CD4-positive, alpha-beta T cell treated with Interleukin-17A for 4 hours (primary cell): Measurements from ENCODE around the gene BEST1.

Experiments
- DNase-seq: peaks from one replicate; pipeline ENCODE4 v3.0.0-alpha.2; 2020; ENCODE audit warnings: mixed read lengths

BEST1 gene

DNA sequence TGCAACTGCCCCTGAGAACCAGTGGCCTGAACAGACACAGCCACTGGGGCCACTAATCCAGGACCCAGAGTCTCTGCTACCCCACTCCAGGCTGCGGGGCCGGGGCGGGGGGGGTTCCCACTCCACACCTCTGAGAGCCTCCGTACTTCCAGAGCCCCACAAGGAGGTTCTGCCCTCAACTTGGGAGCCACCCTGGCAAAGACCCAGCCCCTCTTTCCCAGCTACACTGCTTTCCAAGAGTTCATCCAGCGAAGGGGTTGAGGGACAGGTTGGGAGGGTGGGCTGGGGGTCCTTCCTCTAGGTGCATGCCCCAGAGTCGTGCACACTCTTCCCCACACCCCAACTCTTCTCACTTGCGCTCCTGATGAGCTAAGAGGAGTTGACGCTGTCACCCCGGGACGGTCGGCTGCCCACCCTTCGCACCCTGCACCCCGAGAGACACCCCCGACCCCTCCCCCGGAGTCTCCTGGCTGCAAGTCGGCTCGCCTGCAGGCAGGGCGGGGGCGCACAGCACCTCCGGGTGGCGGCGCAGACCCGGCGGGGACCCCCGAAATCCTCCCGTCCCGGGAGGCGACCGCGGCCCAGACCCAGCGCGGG, 33.3 kb upstream of the BEST1 start:
- DNase-seq: no peak

- no peak for DNase-seq
These were observed 32.6 kb upstream of the BEST1 start, which contains the start of gene RAB3IL1 for GRCh38 chr11:61917334-61918109. RAB3IL1 (minus strand) TSS chr11:61917566; CDS start chr11:61917367, 199 bp downstream.

DNA sequence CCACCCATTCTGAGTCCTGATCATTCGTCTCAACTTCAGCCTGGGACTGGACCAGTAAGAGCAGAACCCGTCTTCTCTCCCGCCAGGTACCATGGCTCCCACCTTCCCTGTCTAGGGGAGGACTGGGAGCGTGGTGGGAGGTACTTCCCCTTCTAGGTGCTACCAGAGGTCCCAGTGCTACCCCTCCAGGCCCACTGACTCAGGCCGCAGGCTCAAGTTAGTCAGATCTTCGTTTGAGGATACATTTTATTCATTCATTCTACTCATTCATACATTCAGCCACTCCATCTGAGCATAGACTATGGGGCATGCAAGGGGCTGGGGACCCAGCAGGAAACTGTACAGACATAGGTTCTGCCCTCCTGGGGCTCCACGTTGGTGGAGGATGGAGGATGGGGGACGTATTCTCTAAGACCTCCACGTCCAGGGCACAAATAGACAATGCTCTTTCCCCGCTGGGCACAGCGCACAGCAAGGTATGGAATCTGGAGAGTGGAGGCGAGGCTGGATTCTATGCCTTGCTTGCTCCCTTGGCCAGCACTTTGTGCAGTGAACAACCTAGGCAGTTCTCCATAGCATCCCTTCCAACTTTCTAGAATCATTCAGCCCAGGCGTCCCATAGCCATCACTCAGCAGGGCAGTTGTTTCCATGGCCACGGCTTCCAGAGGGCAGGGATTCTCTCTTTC, 31.8 kb upstream of the BEST1 start:
- no peak for DNase-seq

DNA sequence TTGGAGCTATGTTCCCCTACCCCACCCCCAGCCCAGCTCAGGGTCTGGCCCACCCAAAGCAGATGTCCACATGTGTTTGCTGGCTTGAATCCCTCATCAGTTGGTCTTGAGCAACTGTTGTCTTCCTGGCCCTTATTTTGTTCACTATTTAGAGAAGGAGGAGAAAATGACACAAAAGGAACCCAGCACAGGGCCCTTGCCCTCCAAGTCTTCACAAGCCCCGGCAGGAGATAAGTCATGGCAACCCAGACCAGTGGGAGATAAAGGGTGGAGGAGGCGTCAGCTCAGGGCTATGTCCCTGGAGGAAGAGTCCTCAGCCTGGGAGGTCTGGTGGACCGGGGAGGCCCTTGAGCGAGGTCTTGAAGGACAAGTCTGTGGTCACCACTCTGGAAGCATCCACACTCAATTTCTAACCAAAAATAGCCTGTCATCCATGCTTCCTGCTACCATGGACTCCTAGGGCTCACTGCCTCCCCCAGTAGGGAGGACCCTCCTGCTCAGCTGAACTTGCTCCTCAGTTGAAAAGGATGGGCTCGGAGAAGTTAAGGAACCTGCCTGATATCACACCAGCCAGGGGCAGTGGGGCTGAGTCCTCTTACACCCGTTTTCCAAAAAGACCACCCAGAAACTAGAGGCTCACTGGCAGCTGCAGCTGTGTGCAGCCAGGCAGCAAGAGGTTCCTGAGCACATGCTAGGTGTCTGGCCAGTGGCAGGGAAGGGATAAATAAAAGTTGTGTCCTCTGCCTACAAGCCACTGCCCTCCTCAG, 31.0 kb upstream of the BEST1 start:
- no peak for DNase-seq

DNA sequence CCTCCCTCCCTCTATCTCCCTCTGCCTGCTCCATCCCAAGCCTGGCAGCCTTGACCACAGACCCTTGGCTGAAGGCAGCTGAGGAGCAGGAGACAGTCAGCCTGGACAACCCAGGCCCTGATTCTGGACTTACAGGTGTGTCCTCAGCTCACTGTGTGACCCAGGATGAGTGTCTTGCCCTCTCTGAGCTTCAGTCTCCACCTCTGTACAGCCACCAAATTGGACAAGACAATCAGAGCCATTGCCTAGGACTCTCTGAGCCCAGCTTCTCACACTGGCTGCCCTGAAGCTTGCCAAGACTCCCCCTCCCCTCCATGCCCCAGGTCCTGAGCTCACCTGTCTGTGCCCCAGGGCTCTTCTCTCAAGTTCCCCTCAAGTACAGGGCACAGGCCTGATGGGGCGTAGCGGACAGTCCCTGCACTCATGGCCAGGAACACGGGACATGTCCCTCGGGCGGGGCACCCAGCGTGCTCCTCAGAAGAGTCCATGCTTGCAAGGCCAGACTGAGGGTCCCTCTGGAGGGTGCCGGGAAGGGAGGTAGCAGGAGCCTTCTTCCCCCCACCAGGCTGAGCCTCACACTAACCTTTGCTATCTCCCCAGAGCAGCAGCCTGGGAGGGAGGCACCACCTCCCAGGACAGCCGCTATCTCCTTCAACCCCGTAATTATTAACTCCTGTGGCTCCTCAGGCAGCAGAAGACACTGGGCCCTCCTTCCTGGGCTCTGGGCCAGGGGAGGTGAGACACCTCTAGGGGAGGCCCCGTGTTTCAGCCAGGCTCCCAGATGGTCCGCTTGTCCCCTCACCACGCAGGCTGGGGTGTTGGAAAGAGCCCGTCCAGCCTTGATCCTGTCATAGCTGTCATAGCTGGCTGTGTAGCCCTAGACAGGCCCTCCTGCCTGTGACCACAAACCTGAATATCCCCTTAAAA, 30.2 kb upstream of the BEST1 start:
- DNase-seq: no peak

DNA sequence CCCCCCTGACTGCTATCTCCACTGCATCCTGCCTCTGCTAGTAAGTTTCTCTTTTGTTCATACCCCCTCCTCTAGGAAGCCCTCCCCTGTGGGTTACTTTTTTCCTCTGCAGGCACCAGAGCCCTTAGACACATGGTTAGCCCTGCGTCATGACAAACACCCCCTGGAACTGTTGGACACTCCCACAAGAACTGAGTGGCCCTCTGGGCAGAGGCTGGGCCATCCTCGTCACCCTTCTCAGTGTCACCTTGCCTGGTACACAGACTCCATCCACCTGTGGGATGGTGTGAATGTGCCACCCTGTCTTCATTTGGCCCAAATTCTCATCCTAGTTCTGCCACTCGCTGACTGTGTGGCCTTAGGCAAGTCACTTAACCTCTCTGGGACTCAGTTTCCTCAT, 28.7 kb upstream of the BEST1 start:
- DNase-seq: no peak

GRCh38 chr11:61922539-61922938, 27.6 kb upstream of the BEST1 start:
- no peak for DNase-seq

DNA sequence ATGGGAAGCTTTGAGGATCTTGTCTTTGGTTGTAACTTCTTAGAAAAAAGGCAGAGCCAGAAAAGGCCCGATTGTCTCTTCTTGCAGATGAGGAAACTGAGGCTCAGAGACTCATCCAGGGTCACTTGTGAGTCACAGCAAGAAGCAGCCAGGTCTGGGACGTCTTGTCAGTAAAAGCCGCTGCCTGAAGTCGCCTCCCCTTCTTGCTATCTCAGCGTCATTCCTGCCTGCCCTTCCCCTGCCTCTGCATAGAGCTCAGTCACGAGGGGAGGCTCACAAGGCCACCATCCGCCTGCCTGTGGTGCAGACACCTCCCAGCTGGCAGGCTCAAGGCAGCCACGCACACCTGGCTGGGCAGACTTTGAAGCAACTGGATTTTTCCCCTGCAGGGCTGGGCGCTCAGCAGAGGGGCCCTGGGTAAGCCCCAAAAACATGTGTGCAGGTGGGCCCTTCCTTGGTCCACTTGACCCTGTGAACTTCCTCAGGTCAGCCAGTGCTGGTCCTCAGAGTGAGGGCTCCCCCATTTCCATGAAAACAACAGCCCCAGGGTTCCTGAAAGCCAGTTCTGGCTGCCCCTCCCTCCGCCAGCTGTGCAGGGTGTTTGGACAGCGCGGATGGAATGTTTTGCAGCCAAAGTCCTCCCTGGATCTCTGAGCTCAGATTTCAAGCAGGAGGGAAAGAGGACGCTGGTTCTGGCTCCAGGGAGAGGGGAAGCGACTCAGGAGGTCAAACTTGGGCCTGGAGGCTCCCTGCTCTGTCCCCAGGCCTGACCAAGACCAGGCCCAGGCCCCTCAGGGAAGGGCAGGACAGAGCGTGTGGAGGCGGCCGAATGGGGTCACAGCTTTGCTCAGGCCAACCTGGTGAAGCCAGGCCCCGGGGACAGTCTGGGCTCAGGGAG, 26.7 kb upstream of the BEST1 start:
- DNase-seq: no peak

DNA sequence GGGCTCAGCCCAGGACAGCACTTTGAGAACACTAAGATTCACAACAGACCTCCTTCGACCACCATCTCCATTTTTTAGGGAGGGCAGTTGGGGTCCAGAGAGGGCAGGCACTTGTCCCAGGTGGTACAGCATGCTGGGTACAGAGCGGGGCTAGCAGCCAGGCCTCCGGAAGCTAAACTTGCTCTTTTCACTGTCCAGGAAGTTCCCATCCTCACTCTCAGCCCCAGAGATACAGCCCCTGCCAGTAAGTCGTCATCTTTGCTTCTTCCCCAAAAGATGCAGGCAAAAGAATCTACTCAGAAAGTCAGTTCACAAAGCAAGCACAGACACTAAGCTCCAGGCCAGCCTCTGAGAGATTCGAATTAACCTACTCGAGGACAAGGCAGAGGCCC, 26.1 kb upstream of the BEST1 start:
- no peak for DNase-seq

DNA sequence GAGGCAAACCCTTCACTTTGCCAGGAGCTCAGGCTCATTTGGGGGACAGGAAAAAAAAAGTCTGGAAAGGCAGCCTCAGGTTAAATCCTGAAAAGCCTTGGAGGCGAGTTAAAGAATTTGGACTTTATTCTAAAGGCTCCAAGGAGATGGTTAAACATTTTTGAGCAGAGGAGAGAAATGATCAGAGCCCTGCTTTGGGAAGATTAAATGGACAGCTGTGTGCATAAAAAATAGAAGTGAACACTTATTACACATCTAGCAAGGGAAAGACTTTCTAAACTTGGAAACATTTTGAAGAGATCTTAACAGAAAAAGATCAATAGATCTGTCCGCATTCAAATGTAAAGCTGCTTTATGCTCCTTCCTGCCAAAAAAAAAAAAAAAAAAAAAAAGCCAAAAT, 24.4 kb upstream of the BEST1 start:
- DNase-seq: no peak

- no peak for DNase-seq
These were observed 23.9 kb upstream of the BEST1 start for GRCh38 chr11:61926235-61926634.

DNA sequence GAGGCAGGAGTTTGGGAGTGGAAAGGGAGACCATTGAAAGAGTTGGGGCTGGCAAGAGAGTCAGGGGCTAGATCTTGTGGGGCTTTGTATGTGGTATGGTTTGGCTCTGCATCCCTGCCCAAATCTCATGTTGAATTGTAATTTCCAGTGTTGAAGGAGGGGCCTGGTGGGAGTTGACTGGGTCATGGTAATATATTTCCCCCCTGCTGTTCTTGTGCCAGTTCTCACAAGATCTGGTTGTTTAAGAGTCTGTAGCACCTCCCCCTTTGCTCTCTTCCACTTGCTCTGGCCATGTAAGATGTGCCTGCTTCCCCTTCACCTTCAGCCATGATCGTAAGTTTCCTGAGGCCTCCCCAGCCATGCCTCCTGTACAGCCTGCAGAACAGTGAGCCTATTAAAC, 22.6 kb upstream of the BEST1 start:
- no peak for DNase-seq

GRCh38 chr11:61928606-61929005, 21.5 kb upstream of the BEST1 start:
- no peak for DNase-seq

DNA sequence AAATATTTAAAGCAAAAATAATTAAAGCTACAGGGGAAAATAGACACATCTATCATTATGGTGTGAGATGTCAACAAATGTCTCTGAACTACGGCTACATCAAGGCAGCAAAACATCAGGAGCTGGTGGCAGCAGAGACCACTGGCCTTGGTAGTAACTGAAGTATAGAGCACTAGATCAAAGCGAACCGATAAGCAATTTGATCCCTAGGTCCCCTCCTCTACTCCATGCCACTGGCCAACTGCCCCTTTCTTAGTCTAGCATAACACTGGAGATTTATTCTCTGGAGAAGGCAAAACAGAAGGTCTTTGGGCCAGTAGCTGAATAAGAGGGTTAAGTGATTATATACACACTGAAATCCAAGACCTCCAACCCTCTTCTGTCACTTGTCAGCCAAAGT, 19.2 kb upstream of the BEST1 start:
- DNase-seq: no peak

- DNase-seq: no peak
These were observed 14.3 kb upstream of the BEST1 start for GRCh38 chr11:61935861-61936260.

DNA sequence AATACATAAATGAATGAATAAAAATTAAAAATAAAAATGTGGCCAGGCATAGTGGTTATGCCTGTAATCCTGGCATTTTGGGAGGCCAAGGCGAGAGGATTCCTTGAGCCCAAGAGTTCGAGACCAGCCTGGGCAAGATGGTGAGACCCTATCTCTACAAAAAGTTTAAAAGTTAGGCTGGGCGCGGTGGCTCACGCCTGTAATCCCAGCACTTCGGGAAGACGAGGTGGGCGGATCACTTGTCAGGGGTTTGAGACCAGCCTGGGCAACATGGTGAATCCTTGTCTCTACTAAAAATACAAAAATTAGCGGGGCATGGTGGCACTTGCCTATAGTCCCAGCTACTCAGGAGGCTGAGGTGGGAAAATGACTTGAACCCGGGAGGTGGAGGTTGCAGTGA, 9.7 kb upstream of the BEST1 start:
- DNase-seq: no peak

GRCh38 chr11:61945191-61945590, 5.0 kb upstream of the BEST1 start:
- DNase-seq: no peak

GRCh38 chr11:61946894-61947293, 3.3 kb upstream of the BEST1 start:
- no peak for DNase-seq

DNA sequence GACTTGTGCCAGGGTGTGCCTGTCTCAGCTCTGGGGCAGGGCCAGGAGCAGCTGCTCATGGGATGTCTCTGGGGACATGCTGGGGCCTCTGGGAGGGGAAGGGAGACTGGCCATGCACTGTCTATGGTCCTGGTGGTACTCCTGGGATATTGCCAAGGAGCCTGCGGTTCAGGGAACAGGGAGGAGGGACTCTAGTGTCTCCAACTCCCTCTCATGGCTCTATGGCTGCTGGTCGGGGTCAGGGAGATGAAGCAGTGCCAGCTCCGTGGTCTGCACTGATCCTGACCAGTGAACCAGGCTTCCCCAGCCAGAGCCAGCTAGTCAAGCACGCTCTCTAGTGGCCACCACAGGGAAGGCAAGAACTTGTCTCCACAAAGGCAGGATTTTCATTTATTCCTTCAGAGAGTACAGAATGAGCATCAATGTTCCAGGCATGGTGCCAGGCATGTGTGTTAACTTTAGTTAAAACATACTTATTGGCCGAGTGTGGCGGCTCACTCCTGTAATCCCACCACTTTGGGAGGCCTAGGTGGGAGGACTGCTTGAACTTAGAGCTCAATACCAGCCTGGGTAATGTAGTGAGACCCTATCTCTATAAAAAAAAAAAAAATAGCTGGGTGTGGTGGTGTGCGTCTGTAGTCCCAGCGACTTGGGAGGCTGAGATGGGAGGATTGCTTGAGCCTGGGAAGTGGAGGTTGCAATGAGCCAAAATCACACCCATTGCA, 2.5 kb upstream of the BEST1 start:
- peak; percentile 74 for DNase-seq

DNA sequence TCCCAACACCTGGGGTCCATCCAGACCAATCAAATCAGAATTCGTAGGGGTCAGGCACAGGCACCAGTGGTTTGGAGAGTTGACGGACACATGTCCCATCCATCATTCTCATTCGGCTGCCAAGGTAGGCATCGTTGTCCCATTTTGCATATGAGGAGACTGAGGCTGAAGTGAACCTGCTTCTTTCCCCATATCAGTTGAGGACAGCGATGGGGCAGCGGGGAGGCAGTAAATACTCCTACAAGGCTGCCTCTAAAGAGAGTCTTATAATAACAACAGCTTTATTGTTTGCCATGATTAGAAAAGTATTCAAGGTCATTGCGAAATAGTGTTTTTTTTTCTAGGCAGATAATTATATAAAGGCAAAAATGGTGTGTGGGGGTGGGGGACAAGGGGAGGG, 1.6 kb upstream of the BEST1 start:
- DNase-seq: no peak
